K562 (cell line): ENCODE results near the gene PSMA6. TPM values are rescaled to one million over a fixed set of nuclear protein-coding genes. Genes with fewer than 3 reads are reported as not detected.

Experiments used
- ELF1 ChIP-seq: fragments of 200-800 bp; sonication (Bioruptor generic); IDR thresholded peaks from 2 replicates; pipeline ENCODE4 v1.6.1; 2016; ENCODE audit warnings: missing genetic modification characterization, missing compliant biosample characterization
- ETV1 ChIP-seq: fragments of 450-650 bp; conservative IDR thresholded peaks from 2 replicates; pipeline ENCODE4 v1.6.1; 2016; ENCODE audit warnings: missing genetic modification characterization, control low read depth, low read depth, missing compliant biosample characterization
- GTF2E2 ChIP-seq: fragments of 200-800 bp; sonication (Bioruptor generic); IDR thresholded peaks from 2 replicates; pipeline ENCODE4 v1.6.1; 2016; ENCODE audit warnings: missing genetic modification characterization, missing compliant biosample characterization
- HDAC1 ChIP-seq, 2 experiments: fragments of 450-650 bp; IDR thresholded peaks; 2 replicates each; pipeline ENCODE4 v1.6.1; 2016 to 2017; ENCODE audit warnings: inconsistent platforms in 1 of 2, mild to moderate bottlenecking in 1 of 2, moderate library complexity in 1 of 2
- HINFP ChIP-seq: fragments of 450-650 bp; conservative IDR thresholded peaks from 2 replicates; pipeline ENCODE4 v1.6.1; 2016; ENCODE audit warnings: missing genetic modification characterization, low read depth, mild to moderate bottlenecking, control low read depth, missing compliant biosample characterization
- JUN ChIP-seq, 2 experiments: sonication (generic) in 1 of 2; formaldehyde crosslinking in 1 of 2; IDR thresholded peaks; 2 replicates each; pipeline versions ENCODE4 v1.6.1 to v1.8.0; 2012 to 2022; ENCODE audit warnings: borderline replicate concordance in 2 of 2, mild to moderate bottlenecking in 2 of 2, improper control_type of control experiment in 1 of 2, low read depth in 1 of 2, low read length in 1 of 2, missing genetic modification reagents in 1 of 2
- KDM5B ChIP-seq: fragments of 200-600 bp; sonication (generic); IDR thresholded peaks from 2 replicates; pipeline ENCODE4 v1.6.1; 2012; ENCODE audit warnings: low read depth, mild to moderate bottlenecking, moderate library complexity, low read length, control low read depth, inconsistent platforms; ENCODE audit not compliant: insufficient replicate concordance
- KLF6 ChIP-seq: fragments of 250-450 bp; sonication (Bioruptor Pico); IDR thresholded peaks from 2 replicates; pipeline ENCODE4 v1.4.0; 2020; ENCODE audit warnings: mild to moderate bottlenecking, moderate library complexity, borderline replicate concordance
- RBM34 ChIP-seq: fragments of 200-400 bp; formaldehyde crosslinking; IDR thresholded peaks from 2 replicates; pipeline ENCODE4 v1.6.1; 2018; ENCODE audit warnings: low read length, borderline replicate concordance; ENCODE audit not compliant: insufficient read depth
- SMAD4 ChIP-seq: fragments of 250-450 bp; sonication (Bioruptor Pico); conservative IDR thresholded peaks from 2 replicates; pipeline ENCODE4 v1.8.0; 2021; ENCODE audit warnings: inconsistent platforms, mild to moderate bottlenecking, moderate library complexity
- SOX6 ChIP-seq: fragments of 450-650 bp; IDR thresholded peaks from 2 replicates; pipeline ENCODE4 v1.6.1; 2014; ENCODE audit warnings: mild to moderate bottlenecking
- TCF3 ChIP-seq: sonication (generic); formaldehyde crosslinking; IDR thresholded peaks from 2 replicates; pipeline ENCODE4 v1.4.0; 2020; ENCODE audit warnings: mild to moderate bottlenecking, missing genetic modification reagents
- TFAP4 ChIP-seq: sonication (generic); formaldehyde crosslinking; IDR thresholded peaks from 2 replicates; pipeline ENCODE4 v1.8.0; 2022; ENCODE audit warnings: missing genetic modification reagents, mild to moderate bottlenecking, moderate library complexity, borderline replicate concordance
- ZNF41 ChIP-seq: fragments of 250-450 bp; sonication (Bioruptor Pico); conservative IDR thresholded peaks from 2 replicates; pipeline ENCODE4 v1.4.0; 2020; ENCODE audit warnings: mild to moderate bottlenecking
- polyA plus RNA-seq, 8 experiments: library from polyadenylated mRNA; depleted of rRNA in 4 of 8; stranded (reverse) in 5 of 8; unstranded in 3 of 8; fragments of >200 nt; fragmentation: Nextera tagmentation in 2 of 8; fragmentation: Illumina TruSeq in 1 of 8; extraction: Ambion mirVana in 2 of 8; extraction: Trizol in 1 of 8; gene quantifications; 2 replicates each; pipeline versions ENCODE4 v1.2.1 to v1.2.3, GENCODE V29; 2011 to 2014; ENCODE audit warnings: inconsistent platforms in 1 of 8, missing spikeins in 1 of 8
- total RNA-seq, 7 experiments: library from RNA; depleted of rRNA in 6 of 7; stranded (reverse); fragments of >200 nt in 6 of 7; fragmentation: Illumina TruSeq in 2 of 7; extraction: Trizol in 2 of 7; gene quantifications; 2 replicates each; pipeline versions ENCODE4 v1.2.1 to v1.2.3, GENCODE V29; 2011 to 2021; ENCODE audit warnings: low replicate concordance in 1 of 7
- TF ChIP-seq, protein P1 (sequence below): fragments of 200-800 bp; sonication (Bioruptor generic); IDR thresholded peaks from 2 replicates; pipeline ENCODE4 v1.6.1; 2017; ENCODE audit warnings: missing genetic modification characterization, missing compliant biosample characterization
- TF ChIP-seq, protein P2 (sequence below): sonication (generic); formaldehyde crosslinking; IDR thresholded peaks from 2 replicates; pipeline ENCODE4 v1.8.0; 2022; ENCODE audit warnings: missing genetic modification reagents, mild to moderate bottlenecking, borderline replicate concordance
- TF ChIP-seq, protein P3 (sequence below): fragments of 450-650 bp; formaldehyde crosslinking; IDR thresholded peaks from 2 replicates; pipeline ENCODE4 v1.4.0; 2020; ENCODE audit warnings: mild to moderate bottlenecking, moderate library complexity

The PSMA6 gene
- total and polyA plus RNA-seq, 9 of the 15 experiments (the other 6 are each of a cell fraction or from before 2014, with no cell fraction given) = 210 to 952 (median 288) TPM

DNA sequence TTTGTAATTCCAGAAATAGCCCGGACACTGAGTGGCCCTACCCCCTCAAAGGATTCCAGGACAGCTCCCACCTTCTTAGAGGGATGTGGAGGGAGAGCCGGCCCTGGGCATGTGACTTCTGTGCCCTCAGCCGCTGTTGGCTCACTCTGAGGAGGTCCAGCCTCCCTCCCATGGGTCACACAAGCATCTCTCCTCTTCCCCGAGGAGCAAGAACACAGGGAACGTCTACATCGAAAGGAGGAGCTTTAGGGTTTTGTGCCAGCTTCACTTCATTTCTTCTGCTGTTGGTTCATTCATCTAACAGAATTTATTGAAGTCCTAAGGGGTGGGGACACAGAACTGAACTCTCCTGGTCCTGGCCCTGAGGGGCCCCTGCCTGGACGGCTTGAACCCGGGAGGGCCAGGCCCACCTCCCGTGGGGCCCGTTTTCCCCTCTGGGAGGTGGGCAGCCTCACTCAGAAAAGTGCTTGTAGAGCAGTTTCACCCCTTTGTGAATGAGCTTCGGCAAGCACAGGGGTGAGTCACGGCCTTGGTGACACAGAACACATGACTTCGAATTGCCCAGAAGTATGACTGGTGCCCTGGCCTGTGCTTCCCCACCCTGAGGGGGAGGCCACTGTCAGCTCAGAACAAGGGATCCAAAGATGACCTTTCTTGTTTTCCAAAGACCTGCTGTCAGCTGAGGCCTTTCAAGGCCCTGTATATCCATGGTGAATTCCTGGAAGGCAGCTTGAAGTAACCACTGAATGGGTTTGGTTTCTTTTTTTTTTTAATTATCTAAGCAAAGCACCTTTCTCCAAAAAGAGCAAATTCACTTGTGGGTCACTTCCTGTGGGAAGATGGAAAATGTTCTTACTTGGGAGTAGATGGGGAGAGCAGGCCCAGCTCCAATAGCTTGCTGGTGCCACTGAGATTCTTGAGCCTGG lies 73.2 kb downstream of the PSMA6 start (continued):
- TF ChIP-seq TCF3 (CRISPR knock-in tag) (peak; percentile 76), HDAC1 (IDR thresholded peaks at IDR 0.05) (peak in 1 of 2 experiments; percentile 48; a peak in 1 of 4 replicates), JUN (IDR thresholded peaks at IDR 0.05; ENCODE audit: borderline replicate concordance, low read depth, low read length) (peak; percentile 80), JUN (CRISPR knock-in tag; IDR thresholded peaks at IDR 0.05; ENCODE audit: borderline replicate concordance) (no peak), ETV1 (tag) (peak; percentile 11; the same call in 1 of the 2 replicates), RBM34 (no peak), GTF2E2 (tag) (peak; percentile 51; the same call in 1 of the 2 replicates), SMAD4 (CRISPR knock-in tag) (peak; percentile 68), KLF6 (CRISPR knock-in tag) (peak; percentile 63; the same call in 1 of the 2 replicates), KDM5B (no peak), TFAP4 (peak; percentile 68; the same call in 1 of the 2 replicates), ELF1 (tag) (0 out of 2 replicates have a peak, but pooled peaks have one; percentile 38), ZNF41 (CRISPR knock-in tag) (peak; percentile 52; the same call in 1 of the 2 replicates), HINFP (tag) (no peak; the same call in 1 of the 2 replicates), SOX6 (peak; percentile 85)
- TF ChIP-seq, protein P1, sequence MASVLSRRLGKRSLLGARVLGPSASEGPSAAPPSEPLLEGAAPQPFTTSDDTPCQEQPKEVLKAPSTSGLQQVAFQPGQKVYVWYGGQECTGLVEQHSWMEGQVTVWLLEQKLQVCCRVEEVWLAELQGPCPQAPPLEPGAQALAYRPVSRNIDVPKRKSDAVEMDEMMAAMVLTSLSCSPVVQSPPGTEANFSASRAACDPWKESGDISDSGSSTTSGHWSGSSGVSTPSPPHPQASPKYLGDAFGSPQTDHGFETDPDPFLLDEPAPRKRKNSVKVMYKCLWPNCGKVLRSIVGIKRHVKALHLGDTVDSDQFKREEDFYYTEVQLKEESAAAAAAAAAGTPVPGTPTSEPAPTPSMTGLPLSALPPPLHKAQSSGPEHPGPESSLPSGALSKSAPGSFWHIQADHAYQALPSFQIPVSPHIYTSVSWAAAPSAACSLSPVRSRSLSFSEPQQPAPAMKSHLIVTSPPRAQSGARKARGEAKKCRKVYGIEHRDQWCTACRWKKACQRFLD (CRISPR knock-in tag) = peak; percentile 91
- TF ChIP-seq, protein P2, sequence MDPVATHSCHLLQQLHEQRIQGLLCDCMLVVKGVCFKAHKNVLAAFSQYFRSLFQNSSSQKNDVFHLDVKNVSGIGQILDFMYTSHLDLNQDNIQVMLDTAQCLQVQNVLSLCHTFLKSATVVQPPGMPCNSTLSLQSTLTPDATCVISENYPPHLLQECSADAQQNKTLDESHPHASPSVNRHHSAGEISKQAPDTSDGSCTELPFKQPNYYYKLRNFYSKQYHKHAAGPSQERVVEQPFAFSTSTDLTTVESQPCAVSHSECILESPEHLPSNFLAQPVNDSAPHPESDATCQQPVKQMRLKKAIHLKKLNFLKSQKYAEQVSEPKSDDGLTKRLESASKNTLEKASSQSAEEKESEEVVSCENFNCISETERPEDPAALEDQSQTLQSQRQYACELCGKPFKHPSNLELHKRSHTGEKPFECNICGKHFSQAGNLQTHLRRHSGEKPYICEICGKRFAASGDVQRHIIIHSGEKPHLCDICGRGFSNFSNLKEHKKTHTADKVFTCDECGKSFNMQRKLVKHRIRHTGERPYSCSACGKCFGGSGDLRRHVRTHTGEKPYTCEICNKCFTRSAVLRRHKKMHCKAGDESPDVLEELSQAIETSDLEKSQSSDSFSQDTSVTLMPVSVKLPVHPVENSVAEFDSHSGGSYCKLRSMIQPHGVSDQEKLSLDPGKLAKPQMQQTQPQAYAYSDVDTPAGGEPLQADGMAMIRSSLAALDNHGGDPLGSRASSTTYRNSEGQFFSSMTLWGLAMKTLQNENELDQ = no peak
- TF ChIP-seq, protein P3, sequence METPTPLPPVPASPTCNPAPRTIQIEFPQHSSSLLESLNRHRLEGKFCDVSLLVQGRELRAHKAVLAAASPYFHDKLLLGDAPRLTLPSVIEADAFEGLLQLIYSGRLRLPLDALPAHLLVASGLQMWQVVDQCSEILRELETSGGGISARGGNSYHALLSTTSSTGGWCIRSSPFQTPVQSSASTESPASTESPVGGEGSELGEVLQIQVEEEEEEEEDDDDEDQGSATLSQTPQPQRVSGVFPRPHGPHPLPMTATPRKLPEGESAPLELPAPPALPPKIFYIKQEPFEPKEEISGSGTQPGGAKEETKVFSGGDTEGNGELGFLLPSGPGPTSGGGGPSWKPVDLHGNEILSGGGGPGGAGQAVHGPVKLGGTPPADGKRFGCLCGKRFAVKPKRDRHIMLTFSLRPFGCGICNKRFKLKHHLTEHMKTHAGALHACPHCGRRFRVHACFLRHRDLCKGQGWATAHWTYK (CRISPR knock-in tag) = peak; percentile 54; the same call in 1 of the 2 replicates
